ENCODE measurements around the gene ATP6V1F.

Gene ATP6V1F

DNA sequence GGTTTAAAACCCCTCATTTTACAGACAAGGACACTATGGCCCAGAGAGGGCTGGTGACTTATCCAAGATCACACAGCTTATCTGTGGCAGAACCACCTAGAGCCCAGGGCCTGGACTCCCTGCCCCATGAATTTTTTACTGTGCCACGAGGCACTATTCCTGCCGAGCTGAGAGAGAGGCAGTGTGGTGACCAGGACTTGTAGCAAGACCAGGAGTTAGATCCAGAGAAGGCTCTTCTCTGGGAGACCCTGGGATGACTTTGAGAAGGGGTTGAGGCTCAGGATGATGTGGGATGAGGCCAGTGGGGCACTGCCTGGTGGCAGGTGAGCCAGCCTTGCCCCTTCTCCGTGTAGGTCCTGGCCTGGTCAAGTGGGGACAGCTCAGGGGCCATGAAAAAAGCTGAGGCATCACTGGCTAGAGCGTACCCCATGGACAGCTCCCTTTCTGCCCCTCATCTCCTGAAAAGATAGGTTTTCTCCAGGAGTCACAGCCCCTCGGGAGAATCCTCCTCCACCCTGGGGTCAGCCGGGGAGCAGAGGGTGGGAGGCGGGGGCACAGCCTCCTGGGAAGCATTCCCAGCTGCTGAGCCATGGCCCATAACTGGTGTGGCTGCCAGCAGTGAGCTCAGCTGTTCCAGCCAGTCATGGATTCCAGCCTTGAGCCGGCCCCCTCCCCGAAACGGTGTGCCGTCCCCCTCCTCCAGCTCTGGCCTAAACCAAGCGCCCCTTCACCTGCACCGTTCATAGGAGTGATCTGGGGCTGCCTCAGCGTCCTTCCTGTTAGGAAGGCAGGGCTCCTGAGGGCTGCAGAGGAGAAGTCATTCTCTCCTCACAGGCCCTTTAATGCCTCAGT is 26.6 kb upstream of the ATP6V1F start:
- no peak for DNase-seq

DNA sequence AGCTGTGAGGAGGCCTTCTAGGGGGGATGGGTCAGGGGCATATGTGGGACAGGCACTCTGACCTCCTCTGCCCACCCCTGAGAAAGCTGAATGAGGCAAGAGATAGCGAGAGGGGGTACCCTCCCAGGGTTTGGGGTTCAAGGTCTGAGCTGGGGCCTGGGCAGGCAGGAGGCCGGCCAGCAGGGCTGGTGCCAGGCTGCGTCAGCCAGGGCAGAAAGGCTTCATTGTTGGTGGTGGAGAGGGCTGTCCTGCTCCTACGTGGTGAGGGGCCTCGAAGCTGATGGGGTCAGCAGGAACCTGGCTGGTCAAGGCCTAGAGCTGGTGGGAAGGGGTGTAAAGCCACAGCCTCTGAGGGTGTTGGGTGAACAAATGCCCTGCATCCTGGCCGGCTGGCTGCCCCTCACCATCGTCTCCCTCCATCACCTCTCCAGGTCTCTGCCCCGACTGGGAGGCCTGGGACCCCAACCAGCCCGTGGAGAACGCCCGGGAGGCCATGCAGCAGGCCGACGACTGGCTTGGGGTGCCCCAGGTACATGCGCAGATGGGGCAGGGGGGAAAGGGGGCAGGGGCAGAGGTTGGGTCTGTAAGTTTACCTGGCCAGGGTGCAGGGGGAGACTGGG is 25.8 kb upstream of the ATP6V1F start:
- DNase-seq, result no peak

DNA sequence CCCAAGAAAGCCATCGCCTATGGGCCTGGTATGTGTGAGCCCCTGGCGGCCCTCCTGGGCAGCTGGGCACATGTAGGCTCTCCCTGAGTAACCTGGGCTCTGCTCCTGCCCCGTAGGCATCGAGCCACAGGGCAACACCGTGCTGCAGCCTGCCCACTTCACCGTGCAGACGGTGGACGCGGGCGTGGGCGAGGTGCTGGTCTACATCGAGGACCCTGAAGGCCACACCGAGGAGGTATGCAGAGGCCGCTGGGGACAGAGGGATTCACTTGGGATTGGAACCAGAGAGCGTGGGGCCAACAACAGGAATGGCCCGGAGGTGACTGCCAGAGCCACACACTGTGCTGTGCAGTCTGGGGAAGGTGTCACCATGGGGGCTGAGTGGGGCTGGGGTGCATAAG is 25.1 kb upstream of the ATP6V1F start:
- DNase-seq, result no peak

- no peak for DNase-seq
Measured at GRCh38 chr7:128838109-128838779, 24.4 kb upstream of the ATP6V1F start.

DNA sequence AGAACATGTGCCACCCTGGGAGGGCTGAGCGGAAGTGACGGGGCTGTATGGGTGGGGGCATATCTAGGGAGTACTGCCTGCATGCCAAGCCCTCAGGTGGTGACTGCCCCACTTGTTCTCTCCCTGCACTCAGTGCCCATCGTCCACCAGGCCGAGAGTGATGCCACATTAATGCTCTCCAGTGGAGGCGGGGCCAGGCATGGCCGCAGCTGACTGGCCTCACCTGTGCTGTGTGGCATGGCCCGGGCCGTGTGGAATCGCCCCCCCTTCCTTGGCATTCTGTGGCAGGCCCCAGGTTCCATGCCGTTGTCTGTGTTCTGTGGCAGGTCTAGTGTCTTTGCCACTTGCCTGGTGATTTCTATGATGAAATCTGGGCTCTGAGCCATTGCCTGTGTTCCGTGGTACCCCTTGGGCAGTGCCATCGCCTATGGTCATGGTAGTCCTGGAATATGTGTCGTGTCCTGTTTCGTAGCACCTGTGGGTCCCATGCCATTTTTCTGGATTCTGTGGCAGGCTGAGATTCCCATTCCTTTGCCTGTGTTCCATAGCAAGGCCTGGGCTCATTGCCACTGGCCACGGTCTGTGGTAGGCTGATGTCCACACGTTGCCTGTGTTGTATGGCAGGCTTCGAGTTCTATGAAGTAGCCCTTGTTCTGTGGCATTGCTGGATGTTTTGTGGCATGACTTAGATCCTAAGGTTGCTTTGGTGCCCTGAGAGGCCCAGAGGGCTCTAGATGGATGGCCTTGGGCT is 23.5 kb upstream of the ATP6V1F start:
- no peak for DNase-seq

- DNase-seq, result no peak
Measured at GRCh38 chr7:128839751-128840177, 22.9 kb upstream of the ATP6V1F start.

DNA sequence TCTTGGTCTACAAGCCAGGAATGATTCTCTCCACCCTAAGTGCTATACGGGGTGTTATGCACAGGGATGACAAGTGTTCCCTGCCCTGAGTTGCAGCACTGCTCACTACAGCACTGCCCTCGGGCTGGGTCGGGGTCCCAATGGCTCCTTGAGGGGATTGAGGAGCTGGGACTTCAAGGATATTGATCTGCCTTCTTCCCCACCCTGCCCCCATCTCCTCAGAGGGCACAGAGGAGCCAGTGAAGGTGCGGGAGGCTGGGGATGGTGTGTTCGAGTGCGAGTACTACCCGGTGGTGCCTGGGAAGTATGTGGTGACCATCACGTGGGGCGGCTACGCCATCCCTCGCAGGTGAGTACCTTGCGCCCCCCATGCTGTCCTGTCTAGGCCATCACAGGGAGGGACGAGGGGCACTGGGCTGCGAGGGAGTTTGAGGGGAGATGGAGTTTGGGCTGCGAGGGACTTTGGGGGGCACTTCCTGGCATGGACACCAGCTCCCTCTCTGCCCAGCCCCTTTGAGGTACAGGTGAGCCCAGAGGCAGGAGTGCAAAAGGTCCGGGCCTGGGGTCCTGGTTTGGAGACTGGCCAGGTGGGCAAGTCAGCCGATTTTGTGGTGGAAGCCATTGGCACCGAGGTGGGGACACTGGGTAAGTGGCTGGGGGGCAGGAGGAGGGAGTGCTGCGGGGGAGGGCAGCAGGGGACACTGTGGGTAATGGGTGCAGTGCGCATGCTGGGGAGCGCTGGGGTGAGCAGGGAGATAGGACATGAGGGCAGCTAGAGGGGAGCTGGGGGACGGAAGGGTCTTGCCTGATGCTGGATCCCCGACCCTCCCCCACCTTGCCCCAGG is 22.1 kb upstream of the ATP6V1F start:
- no peak for DNase-seq

DNA sequence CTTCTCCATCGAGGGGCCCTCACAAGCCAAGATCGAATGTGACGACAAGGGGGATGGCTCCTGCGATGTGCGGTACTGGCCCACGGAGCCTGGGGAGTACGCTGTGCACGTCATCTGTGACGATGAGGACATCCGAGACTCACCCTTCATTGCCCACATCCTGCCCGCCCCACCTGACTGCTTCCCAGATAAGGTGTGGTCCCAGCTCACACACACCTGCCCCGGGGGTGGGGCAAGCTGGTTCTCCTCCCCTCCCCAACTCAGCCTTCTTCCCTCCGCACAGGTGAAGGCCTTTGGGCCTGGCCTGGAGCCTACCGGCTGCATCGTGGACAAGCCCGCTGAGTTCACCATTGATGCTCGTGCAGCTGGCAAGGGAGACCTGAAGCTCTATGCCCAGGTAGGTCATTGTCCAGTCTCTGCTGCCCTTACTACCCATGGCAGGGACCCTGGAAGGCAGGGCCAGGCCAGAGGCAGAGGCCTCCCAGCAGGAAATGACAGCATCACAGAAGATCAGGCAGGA is 21.4 kb upstream of the ATP6V1F start:
- DNase-seq, result no peak

DNA sequence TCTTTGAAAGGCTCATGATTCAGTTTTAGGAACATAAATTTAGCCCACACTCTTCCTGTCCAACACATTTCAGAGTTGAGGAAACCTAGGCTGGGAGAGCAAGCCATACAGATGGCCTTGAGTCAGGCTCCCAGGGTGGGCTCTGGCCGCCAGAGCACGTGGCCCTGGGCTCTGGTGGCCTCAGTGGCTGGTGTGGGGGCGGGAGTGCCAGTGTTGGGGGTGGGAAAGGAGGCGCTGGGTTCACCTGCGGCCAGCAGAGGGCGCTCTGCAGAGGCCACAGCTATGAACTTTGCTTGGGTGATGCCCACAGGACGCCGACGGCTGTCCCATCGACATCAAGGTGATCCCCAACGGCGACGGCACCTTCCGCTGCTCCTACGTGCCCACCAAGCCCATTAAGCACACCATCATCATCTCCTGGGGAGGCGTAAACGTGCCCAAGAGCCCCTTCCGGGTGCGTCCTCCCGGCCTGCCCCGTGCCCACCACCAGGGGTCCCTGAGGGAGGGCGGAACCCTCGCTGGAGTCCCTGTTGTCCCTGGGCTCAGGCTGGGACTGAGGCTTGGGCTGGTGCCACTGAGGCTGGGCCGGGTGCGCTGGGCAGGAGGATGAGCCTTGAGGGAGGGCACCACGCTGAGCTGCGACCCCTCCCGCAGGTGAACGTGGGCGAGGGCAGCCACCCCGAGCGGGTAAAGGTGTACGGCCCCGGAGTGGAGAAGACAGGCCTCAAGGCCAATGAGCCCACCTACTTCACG is 20.6 kb upstream of the ATP6V1F start:
- DNase-seq, result peak; percentile 58

DNA sequence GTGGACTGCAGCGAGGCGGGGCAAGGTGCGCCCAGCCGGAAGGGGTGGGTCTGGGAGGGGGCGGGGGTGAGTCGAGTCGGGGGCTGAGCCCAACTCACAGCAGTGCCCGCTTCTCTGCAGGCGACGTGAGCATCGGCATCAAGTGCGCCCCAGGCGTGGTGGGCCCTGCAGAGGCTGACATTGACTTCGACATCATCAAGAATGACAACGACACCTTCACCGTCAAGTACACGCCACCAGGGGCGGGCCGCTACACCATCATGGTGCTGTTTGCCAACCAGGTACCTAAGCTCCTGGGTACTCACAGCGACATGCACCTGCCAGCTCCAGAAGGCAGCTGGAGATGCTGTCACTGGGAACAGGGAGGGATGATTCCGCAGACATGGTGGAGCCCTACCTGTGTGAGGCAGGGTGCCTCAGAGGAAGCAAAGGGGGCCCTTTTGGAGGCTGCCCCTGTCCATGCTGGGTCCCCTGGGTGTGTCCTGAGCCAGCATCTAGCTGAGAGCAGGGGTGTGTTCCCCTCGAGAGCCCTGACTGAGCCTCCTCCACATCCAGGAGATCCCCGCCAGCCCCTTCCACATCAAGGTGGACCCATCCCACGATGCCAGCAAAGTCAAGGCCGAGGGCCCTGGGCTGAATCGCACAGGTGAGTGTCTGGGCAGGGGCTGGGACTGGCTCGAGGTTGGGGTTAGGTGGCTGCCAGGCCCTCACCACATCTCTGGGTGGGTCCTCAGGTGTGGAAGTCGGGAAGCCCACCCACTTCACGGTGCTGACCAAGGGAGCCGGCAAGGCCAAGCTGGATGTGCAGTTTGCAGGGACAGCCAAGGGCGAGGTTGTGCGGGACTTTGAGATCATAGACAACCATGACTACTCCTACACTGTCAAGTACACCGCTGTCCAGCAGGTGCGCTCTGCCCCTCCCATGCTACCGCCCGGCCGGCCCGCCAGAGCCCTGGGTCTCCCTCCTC is 19.7 kb upstream of the ATP6V1F start:
- no peak for DNase-seq

- no peak for DNase-seq
Measured at GRCh38 chr7:128843938-128844621, 18.6 kb upstream of the ATP6V1F start.

DNA sequence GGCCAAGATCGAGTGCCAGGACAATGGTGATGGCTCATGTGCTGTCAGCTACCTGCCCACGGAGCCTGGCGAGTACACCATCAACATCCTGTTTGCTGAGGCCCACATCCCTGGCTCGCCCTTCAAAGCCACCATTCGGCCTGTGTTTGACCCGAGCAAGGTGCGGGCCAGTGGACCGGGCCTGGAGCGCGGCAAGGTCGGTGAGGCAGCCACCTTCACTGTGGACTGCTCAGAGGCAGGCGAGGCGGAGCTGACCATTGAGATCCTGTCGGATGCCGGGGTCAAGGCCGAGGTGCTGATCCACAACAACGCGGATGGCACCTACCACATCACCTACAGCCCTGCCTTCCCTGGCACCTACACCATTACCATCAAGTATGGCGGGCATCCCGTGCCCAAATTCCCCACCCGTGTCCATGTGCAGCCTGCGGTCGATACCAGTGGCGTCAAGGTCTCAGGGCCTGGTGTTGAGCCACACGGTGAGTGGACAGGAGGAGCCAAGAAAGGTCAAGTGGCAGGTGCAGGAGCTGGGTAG is 17.8 kb upstream of the ATP6V1F start:
- no peak for DNase-seq

DNA sequence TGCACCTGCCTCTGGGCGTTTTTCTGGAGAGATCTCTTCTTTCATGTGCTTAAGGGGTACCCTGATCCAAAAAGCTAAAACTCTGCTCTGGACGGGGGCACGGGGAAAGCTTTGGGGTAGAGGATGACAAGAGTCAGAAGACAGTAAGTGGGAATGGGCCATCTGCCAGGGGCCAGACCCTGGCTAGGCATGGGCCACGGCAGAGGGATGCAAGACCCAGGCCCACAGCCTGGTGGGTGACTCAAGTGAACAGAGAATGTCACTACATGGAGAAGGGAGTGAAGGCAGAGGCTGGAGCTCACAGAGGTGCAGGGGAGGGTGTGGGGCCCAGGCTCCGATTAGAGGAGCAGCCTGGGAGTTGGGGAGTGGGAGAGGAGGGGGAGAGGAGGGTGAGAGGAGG is 17.2 kb upstream of the ATP6V1F start:
- no peak for DNase-seq

- DNase-seq, result no peak
Measured at GRCh38 chr7:128845987-128846386, 16.7 kb upstream of the ATP6V1F start.

DNA sequence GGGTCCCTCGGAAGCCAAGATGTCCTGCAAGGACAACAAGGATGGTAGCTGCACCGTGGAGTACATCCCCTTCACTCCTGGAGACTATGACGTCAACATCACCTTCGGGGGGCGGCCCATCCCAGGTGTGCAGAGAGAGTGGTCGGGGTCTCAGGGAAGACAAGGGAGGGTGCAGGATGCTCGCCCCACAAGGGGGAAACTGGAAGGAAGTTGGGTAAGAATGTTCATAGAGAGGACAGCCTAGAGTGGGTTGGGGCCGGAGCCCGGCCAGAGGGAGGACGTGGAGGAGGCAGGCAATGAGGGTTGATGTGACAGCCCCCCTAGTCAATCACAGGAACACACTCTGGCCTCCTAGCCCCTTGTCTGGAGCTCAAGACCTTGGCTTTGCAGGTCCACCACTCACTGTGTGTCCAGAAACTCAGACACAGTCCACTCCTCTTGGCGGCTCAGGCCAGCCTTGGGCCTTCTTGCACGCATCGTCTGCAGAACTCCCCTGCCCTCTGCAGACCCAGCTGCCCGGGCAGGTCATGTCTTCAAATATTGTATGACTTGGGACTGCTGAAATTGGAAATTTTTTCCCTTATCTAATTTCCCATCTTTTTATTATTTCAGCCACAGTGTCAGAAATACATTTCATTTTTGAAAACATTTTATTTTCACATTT is 15.7 kb upstream of the ATP6V1F start:
- DNase-seq, result no peak

DNA sequence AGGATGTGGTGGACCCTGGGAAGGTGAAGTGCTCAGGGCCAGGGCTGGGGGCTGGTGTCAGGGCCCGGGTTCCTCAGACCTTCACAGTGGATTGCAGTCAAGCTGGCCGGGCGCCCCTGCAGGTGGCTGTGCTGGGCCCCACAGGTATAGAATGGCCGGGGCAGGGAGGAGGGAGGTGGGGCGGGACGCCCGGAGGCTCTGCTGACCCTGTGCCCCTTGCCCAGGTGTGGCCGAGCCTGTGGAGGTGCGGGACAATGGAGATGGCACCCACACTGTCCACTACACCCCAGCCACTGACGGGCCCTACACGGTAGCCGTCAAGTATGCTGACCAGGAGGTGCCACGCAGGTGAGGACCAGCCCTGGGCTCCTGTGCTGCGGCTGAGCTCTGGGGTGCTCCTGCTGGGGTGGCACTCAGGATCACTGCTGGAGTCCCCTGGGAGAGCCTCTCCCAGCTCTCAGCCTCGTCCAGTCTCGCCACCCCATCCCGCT is 14.9 kb upstream of the ATP6V1F start:
- no peak for DNase-seq

GRCh38 chr7:128848289-128849155 is 14.1 kb upstream of the ATP6V1F start:
- DNase-seq, result no peak

Measured in NCI-H1092 treated with DMSO at 0.1 percent for 48 hours (cell line).